ENCODE results near the gene FZD1. TPM values are rescaled to one million over a fixed set of nuclear protein-coding genes. Genes with fewer than 3 reads are reported as not detected.

FZD1 gene
- total and polyA plus RNA-seq, 2 donors = 1.4 to 2.8 TPM

GRCh38 chr7:91239171-91239604 lies 25.0 kb upstream of the FZD1 start:
- H3K4me3 ChIP-seq (ENCODE audit: low read length in 2 of 2) = no peak overlapping the region
- H3K36me3 ChIP-seq (ENCODE audit: control insufficient read depth in 2 of 2, insufficient read depth in 2 of 2, low read length in 1 of 2) = no peaks in the 10 kb centered on the region
- no peak for DNase-seq (ENCODE audit: low read depth in 6 of 9, low spot score in 9 of 9)
- no peaks in the 10 kb centered on the region for H3K9me3 ChIP-seq (ENCODE audit: control insufficient read depth in 2 of 2, insufficient read depth in 1 of 2, low read length in 1 of 2)
- no peaks in the 10 kb centered on the region for H3K27me3 ChIP-seq (ENCODE audit: control insufficient read depth in 2 of 2, insufficient read depth in 1 of 2, low read length in 1 of 2)
- H3K4me1 ChIP-seq (ENCODE audit: control insufficient read depth in 2 of 2, insufficient read depth in 2 of 2, low read length in 2 of 2) = no peaks in the 10 kb centered on the region
- H3K27ac ChIP-seq (ENCODE audit: low read depth in 1 of 2, low read length in 1 of 2) = no peak overlapping the region
- 70% methylated on average over 2 of the region's 2 CpGs for WGBS

- Histone ChIP-seq H3K4me1 (ENCODE audit: control insufficient read depth in 2 of 2, insufficient read depth in 2 of 2, low read length in 2 of 2) (no peaks in the 10 kb centered on the region), H3K27ac (ENCODE audit: low read depth in 1 of 2, low read length in 1 of 2) (no peak overlapping the region), H3K36me3 (ENCODE audit: control insufficient read depth in 2 of 2, insufficient read depth in 2 of 2, low read length in 1 of 2) (no peaks in the 10 kb centered on the region), H3K27me3 (ENCODE audit: control insufficient read depth in 2 of 2, insufficient read depth in 1 of 2, low read length in 1 of 2) (no peaks in the 10 kb centered on the region), H3K9me3 (ENCODE audit: control insufficient read depth in 2 of 2, insufficient read depth in 1 of 2, low read length in 1 of 2) (no peaks in the 10 kb centered on the region), H3K4me3 (ENCODE audit: low read length in 2 of 2) (no peak overlapping the region)
- 92% methylated on average over 1 of the region's 1 CpG for WGBS
- no peak for DNase-seq (ENCODE audit: low read depth in 6 of 9, low spot score in 9 of 9)
Observed at GRCh38 chr7:91239772-91240171, 24.5 kb upstream of the FZD1 start.

GRCh38 chr7:91240376-91240941 lies 23.8 kb upstream of the FZD1 start:
- Histone ChIP-seq H3K4me1 (ENCODE audit: control insufficient read depth in 2 of 2, insufficient read depth in 2 of 2, low read length in 2 of 2) (no peaks in the 10 kb centered on the region), H3K27me3 (ENCODE audit: control insufficient read depth in 2 of 2, insufficient read depth in 1 of 2, low read length in 1 of 2) (no peaks in the 10 kb centered on the region), H3K4me3 (ENCODE audit: low read length in 2 of 2) (no peak overlapping the region), H3K27ac (ENCODE audit: low read depth in 1 of 2, low read length in 1 of 2) (no peak overlapping the region), H3K9me3 (ENCODE audit: control insufficient read depth in 2 of 2, insufficient read depth in 1 of 2, low read length in 1 of 2) (no peaks in the 10 kb centered on the region), H3K36me3 (ENCODE audit: control insufficient read depth in 2 of 2, insufficient read depth in 2 of 2, low read length in 1 of 2) (no peaks in the 10 kb centered on the region)
- WGBS = 91% methylated on average over 2 of the region's 2 CpGs
- DNase-seq (ENCODE audit: low read depth in 6 of 9, low spot score in 9 of 9) = no peak

- H3K27me3 ChIP-seq (ENCODE audit: control insufficient read depth in 2 of 2, insufficient read depth in 1 of 2, low read length in 1 of 2) = no peaks in the 10 kb centered on the region
- no peak for DNase-seq (ENCODE audit: low read depth in 6 of 9, low spot score in 9 of 9)
- no peaks in the 10 kb centered on the region for H3K4me1 ChIP-seq (ENCODE audit: control insufficient read depth in 2 of 2, insufficient read depth in 2 of 2, low read length in 2 of 2)
- H3K9me3 ChIP-seq (ENCODE audit: control insufficient read depth in 2 of 2, insufficient read depth in 1 of 2, low read length in 1 of 2) = no peaks in the 10 kb centered on the region
- H3K36me3 ChIP-seq (ENCODE audit: control insufficient read depth in 2 of 2, insufficient read depth in 2 of 2, low read length in 1 of 2) = no peaks in the 10 kb centered on the region
- 91% methylated on average over 8 of the region's 8 CpGs for WGBS
- no peak overlapping the region for H3K4me3 ChIP-seq (ENCODE audit: low read length in 2 of 2)
- no peak overlapping the region for H3K27ac ChIP-seq (ENCODE audit: low read depth in 1 of 2, low read length in 1 of 2)
Observed at GRCh38 chr7:91242097-91242844, 22.0 kb upstream of the FZD1 start.

DNA sequence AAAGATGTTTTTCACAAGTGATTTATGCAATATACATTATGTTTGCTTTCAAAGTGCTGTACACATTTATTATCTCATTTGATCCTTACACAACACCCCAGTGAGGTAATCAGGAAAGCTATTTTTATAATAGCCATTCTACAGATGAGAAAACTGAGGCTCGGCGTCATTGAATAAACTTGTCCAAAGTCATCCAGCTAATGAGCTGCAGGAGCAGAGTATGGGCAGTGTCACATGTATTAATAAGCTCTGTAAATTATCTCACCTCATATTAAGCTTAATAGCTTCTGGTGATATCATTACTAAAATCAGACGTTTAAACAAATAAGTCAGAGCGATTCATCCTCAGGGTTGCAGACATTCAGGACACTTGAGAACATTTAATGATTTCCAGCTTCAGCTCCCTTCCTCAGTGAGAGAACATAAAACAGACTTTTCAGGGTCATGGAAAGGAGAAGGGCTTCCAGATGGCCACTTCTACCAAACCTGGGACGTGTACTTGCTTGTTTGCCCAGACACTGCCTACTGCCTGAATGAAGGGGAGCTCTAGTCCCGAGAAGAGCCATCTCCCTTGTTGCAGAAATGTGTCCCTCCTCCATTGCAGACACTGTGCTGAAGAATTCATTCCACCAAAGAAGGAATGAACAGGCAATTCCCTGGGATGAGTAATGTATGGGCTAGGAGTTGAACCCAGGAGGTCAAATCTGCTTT lies 20.5 kb upstream of the FZD1 start:
- Histone ChIP-seq H3K4me1 (ENCODE audit: control insufficient read depth in 2 of 2, insufficient read depth in 2 of 2, low read length in 2 of 2) (no peaks in the 10 kb centered on the region), H3K27me3 (ENCODE audit: control insufficient read depth in 2 of 2, insufficient read depth in 1 of 2, low read length in 1 of 2) (no peaks in the 10 kb centered on the region), H3K36me3 (ENCODE audit: control insufficient read depth in 2 of 2, insufficient read depth in 2 of 2, low read length in 1 of 2) (no peaks in the 10 kb centered on the region), H3K9me3 (ENCODE audit: control insufficient read depth in 2 of 2, insufficient read depth in 1 of 2, low read length in 1 of 2) (no peaks in the 10 kb centered on the region), H3K4me3 (ENCODE audit: low read length in 2 of 2) (no peak overlapping the region), H3K27ac (ENCODE audit: low read depth in 1 of 2, low read length in 1 of 2) (no peak overlapping the region)
- WGBS = 92% methylated on average over 6 of the region's 6 CpGs
- DNase-seq (ENCODE audit: low read depth in 6 of 9, low spot score in 9 of 9) = no peak

GRCh38 chr7:91247500-91247899 lies 16.7 kb upstream of the FZD1 start:
- Histone ChIP-seq H3K27ac (ENCODE audit: low read depth in 1 of 2, low read length in 1 of 2) (no peak overlapping the region), H3K9me3 (ENCODE audit: control insufficient read depth in 2 of 2, insufficient read depth in 1 of 2, low read length in 1 of 2) (no peaks in the 10 kb centered on the region), H3K36me3 (ENCODE audit: control insufficient read depth in 2 of 2, insufficient read depth in 2 of 2, low read length in 1 of 2) (no peaks in the 10 kb centered on the region), H3K27me3 (ENCODE audit: control insufficient read depth in 2 of 2, insufficient read depth in 1 of 2, low read length in 1 of 2) (no peaks in the 10 kb centered on the region), H3K4me3 (ENCODE audit: low read length in 2 of 2) (no peak overlapping the region), H3K4me1 (ENCODE audit: control insufficient read depth in 2 of 2, insufficient read depth in 2 of 2, low read length in 2 of 2) (no peaks in the 10 kb centered on the region)
- DNase-seq (ENCODE audit: low read depth in 6 of 9, low spot score in 9 of 9) = no peak

- no peak for DNase-seq (ENCODE audit: low read depth in 6 of 9, low spot score in 9 of 9)
- Histone ChIP-seq H3K36me3 (ENCODE audit: control insufficient read depth in 2 of 2, insufficient read depth in 2 of 2, low read length in 1 of 2) (no peaks in the 10 kb centered on the region), H3K9me3 (ENCODE audit: control insufficient read depth in 2 of 2, insufficient read depth in 1 of 2, low read length in 1 of 2) (no peaks in the 10 kb centered on the region), H3K4me1 (ENCODE audit: control insufficient read depth in 2 of 2, insufficient read depth in 2 of 2, low read length in 2 of 2) (no peaks in the 10 kb centered on the region), H3K4me3 (ENCODE audit: low read length in 2 of 2) (no peak overlapping the region), H3K27ac (ENCODE audit: low read depth in 1 of 2, low read length in 1 of 2) (no peak overlapping the region), H3K27me3 (ENCODE audit: control insufficient read depth in 2 of 2, insufficient read depth in 1 of 2, low read length in 1 of 2) (no peaks in the 10 kb centered on the region)
- WGBS = 51% methylated on average over 2 of the region's 2 CpGs
Observed at GRCh38 chr7:91248996-91249395, 15.2 kb upstream of the FZD1 start.

DNA sequence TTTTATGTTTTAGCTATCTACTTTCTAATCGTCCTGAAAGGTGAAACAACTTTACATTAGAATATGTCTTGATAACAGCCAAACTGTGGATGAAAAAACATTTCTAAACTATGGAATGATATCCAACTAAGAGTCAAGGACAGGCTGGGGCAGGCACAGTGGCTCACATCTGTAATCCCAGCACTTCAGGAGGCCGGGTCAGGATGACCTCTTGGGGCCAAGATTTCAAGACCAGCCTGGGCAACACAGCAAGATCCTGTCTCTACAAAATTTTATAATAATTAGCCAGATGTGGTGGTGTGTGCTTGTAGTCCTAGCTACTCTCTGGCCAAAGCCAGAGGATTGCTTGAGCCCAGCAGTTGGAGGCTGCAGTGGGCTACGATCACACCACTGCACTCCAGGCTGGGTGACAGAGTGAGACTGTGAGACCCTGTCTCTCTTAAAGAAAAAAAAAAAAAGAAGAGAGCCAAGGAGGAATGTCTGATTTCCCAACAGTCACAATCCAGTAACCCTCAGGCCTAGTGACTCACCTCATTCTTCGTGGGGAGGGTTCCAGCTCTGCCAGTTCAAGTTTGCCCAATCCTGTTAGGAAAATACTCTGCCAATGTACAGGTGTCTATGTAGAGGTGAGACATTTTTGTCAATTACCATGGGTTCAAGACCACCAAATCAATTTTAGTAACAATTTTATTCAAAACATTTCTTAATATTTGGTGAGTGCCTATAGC lies 14.6 kb upstream of the FZD1 start:
- no peak overlapping the region for H3K27ac ChIP-seq (ENCODE audit: low read depth in 1 of 2, low read length in 1 of 2)
- 88% methylated on average over 4 of the region's 4 CpGs for WGBS
- no peaks in the 10 kb centered on the region for H3K27me3 ChIP-seq (ENCODE audit: control insufficient read depth in 2 of 2, insufficient read depth in 1 of 2, low read length in 1 of 2)
- H3K9me3 ChIP-seq (ENCODE audit: control insufficient read depth in 2 of 2, insufficient read depth in 1 of 2, low read length in 1 of 2) = no peaks in the 10 kb centered on the region
- no peak overlapping the region for H3K4me3 ChIP-seq (ENCODE audit: low read length in 2 of 2)
- no peaks in the 10 kb centered on the region for H3K4me1 ChIP-seq (ENCODE audit: control insufficient read depth in 2 of 2, insufficient read depth in 2 of 2, low read length in 2 of 2)
- no peak for DNase-seq (ENCODE audit: low read depth in 6 of 9, low spot score in 9 of 9)
- no peaks in the 10 kb centered on the region for H3K36me3 ChIP-seq (ENCODE audit: control insufficient read depth in 2 of 2, insufficient read depth in 2 of 2, low read length in 1 of 2)

DNA sequence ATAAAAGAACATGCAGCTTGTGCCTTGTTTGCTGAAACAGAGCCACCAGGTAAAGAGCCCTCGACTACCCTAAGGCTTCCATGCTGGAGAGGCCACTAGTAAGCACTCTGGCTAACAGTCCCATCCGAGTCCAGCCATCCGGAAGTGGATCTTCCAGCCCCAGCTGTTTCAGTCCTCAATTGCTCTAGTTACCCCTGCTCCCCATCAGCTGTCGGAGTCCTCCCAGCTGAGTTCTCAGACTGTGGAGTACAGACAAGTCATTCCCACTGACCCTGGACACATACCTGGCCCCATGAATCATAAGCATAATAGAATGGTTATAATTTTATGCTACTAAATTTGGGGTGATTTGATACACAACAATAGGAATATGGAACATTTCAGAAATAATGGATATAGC lies 13.5 kb upstream of the FZD1 start:
- no peaks in the 10 kb centered on the region for H3K36me3 ChIP-seq (ENCODE audit: control insufficient read depth in 2 of 2, insufficient read depth in 2 of 2, low read length in 1 of 2)
- H3K27me3 ChIP-seq (ENCODE audit: control insufficient read depth in 2 of 2, insufficient read depth in 1 of 2, low read length in 1 of 2) = no peaks in the 10 kb centered on the region
- no peak for DNase-seq (ENCODE audit: low read depth in 6 of 9, low spot score in 9 of 9)
- no peaks in the 10 kb centered on the region for H3K4me1 ChIP-seq (ENCODE audit: control insufficient read depth in 2 of 2, insufficient read depth in 2 of 2, low read length in 2 of 2)
- no peak overlapping the region for H3K27ac ChIP-seq (ENCODE audit: low read depth in 1 of 2, low read length in 1 of 2)
- H3K9me3 ChIP-seq (ENCODE audit: control insufficient read depth in 2 of 2, insufficient read depth in 1 of 2, low read length in 1 of 2) = no peaks in the 10 kb centered on the region
- H3K4me3 ChIP-seq (ENCODE audit: low read length in 2 of 2) = no peak overlapping the region
- WGBS = 94% methylated on average over 4 of the region's 4 CpGs
